Thyroid gland (tissue), 4 donors: ENCODE data around the gene ZNFX1. TPM values are rescaled to one million over a fixed set of nuclear protein-coding genes. Genes with fewer than 3 reads are reported as not detected.

Source experiments
- DNase-seq, 2 donors: peaks; one replicate each; pipeline ENCODE4 v3.0.0-alpha.2; 2019
- H3K27ac ChIP-seq, 3 donors: fragments of 200-600 bp; sonication (generic); 1 replicate in 2 of 3; 2 replicates in 1 of 3; pipeline ENCODE4 v1.5.1; 2016 to 2019; ENCODE audit warnings: mild to moderate bottlenecking in 1 of 3, moderate library complexity in 1 of 3
- H3K27me3 ChIP-seq: fragments of 200-600 bp; sonication (generic); one replicate; pipeline ENCODE4 v1.5.1; 2019
- H3K36me3 ChIP-seq, 2 donors: fragments of 200-600 bp; sonication (generic); one replicate each; pipeline ENCODE4 v1.5.1; 2016 to 2019
- H3K4me1 ChIP-seq, 2 donors: fragments of 200-600 bp; sonication (generic); one replicate each; pipeline ENCODE4 v1.5.1; 2017 to 2019
- H3K4me3 ChIP-seq, 3 donors: fragments of 200-600 bp; sonication (generic); replicated peaks in 1 of 3; 1 replicate in 2 of 3; 2 replicates in 1 of 3; pipeline ENCODE4 v1.5.1; 2016; ENCODE audit warnings: mild to moderate bottlenecking in 1 of 3
- H3K9me3 ChIP-seq: fragments of 200-600 bp; sonication (generic); one replicate; pipeline ENCODE4 v1.5.1; 2017
- CTCF ChIP-seq, 6 experiments: fragments of 200-600 bp in 3 of 6; fragments of 450-650 bp in 3 of 6; sonication (generic) in 3 of 6; IDR thresholded peaks; one replicate each; pipeline ENCODE4 v1.5.1; 2016 to 2019; ENCODE audit warnings: antibody characterized with exemption in 6 of 6, mild to moderate bottlenecking in 2 of 6, inconsistent platforms in 1 of 6, moderate library complexity in 1 of 6
- POLR2A ChIP-seq, 2 donors: fragments of 450-650 bp; IDR thresholded peaks; one replicate each; pipeline ENCODE4 v1.6.1; 2017; ENCODE audit warnings: antibody characterized with exemption in 2 of 2, mild to moderate bottlenecking in 2 of 2, moderate library complexity in 1 of 2
- whole genome bisulfite sequencing, 2 donors: methylation state at CpG; one replicate each; pipeline ENCODE4 v1.1.5; 2017; 5-methylcytosine and 5-hydroxymethylcytosine counted together
- intact Hi-C: fragments of 100-400 bp; cut with DNase I; formaldehyde crosslinking; loops from one replicate; pipeline ENCODE4 v1.15.1; 2023
- total RNA-seq, 4 donors: library from RNA; depleted of rRNA; stranded (reverse); fragments of >200 nt; gene quantifications; one replicate each; pipeline ENCODE4 v1.2.3, GENCODE V29; 2016

Gene ZNFX1
- total RNA-seq, 4 donors from 2014 or later = 39.8 to 52.2 (median 46.3) TPM

- H3K27ac ChIP-seq = no peak overlapping the region
- intact Hi-C loops = no loop called here
- peaks cover 66 to 84% of the 10 kb centered on the region in 2 donors for H3K36me3 ChIP-seq
- DNase-seq = no peak
- peaks cover 30 to 45% of the 10 kb centered on the region in 2 donors for H3K4me1 ChIP-seq
- H3K9me3 ChIP-seq = no peaks in the 10 kb centered on the region
- H3K27me3 ChIP-seq = no peaks in the 10 kb centered on the region
- H3K4me3 ChIP-seq = no peak overlapping the region
- 93 to 95% methylated on average over 5 of the region's 5 CpGs for WGBS, 2 donors
- no peak for TF ChIP-seq POLR2A (IDR thresholded peaks at IDR 0.05)
- no peak for TF ChIP-seq CTCF (IDR thresholded peaks at IDR 0.05)
Observed at GRCh38 chr20:49284818-49285217, 7.0 kb upstream of the ZNFX1 start.

GRCh38 chr20:49283703-49284625, 6.1 kb upstream of the ZNFX1 start:
- H3K27me3 ChIP-seq = no peaks in the 10 kb centered on the region
- TF ChIP-seq CTCF (IDR thresholded peaks at IDR 0.05) (no peak), POLR2A (IDR thresholded peaks at IDR 0.05) (no peak)
- intact Hi-C loops = no loop called here
- no peak for DNase-seq
- H3K9me3 ChIP-seq = no peaks in the 10 kb centered on the region
- H3K36me3 ChIP-seq = peaks cover 70 to 82% of the 10 kb centered on the region in 2 donors
- no peak overlapping the region for H3K4me3 ChIP-seq
- 90 to 92% methylated on average over 3 of the region's 3 CpGs for WGBS, 2 donors
- peaks cover 32 to 40% of the 10 kb centered on the region in 2 donors for H3K4me1 ChIP-seq
- H3K27ac ChIP-seq = no peak overlapping the region

GRCh38 chr20:49283176-49283702, 5.4 kb upstream of the ZNFX1 start:
- Histone ChIP-seq H3K27ac (no peak overlapping the region), H3K9me3 (no peaks in the 10 kb centered on the region), H3K4me3 (no peak overlapping the region), H3K27me3 (no peaks in the 10 kb centered on the region), H3K36me3 (peaks cover 70 to 82% of the 10 kb centered on the region in 2 donors), H3K4me1 (peaks cover 30 to 35% of the 10 kb centered on the region in 2 donors)
- TF ChIP-seq CTCF (IDR thresholded peaks at IDR 0.05) = no peak
- no peak for DNase-seq
- WGBS, 2 donors = 94 to 96% methylated on average over 9 of the region's 9 CpGs
- intact Hi-C loops = no loop called here

GRCh38 chr20:49282584-49283171, 4.8 kb upstream of the ZNFX1 start:
- TF ChIP-seq CTCF (IDR thresholded peaks at IDR 0.05) (no peak), POLR2A (IDR thresholded peaks at IDR 0.05) (no peak)
- Histone ChIP-seq H3K4me1 (peaks cover 25 to 30% of the 10 kb centered on the region in 2 donors), H3K36me3 (peaks cover 68 to 79% of the 10 kb centered on the region in 2 donors), H3K4me3 (no peak overlapping the region), H3K27ac (no peak overlapping the region), H3K9me3 (no peaks in the 10 kb centered on the region), H3K27me3 (no peaks in the 10 kb centered on the region)
- 80 to 85% methylated on average over 20 of the region's 20 CpGs for WGBS, 2 donors
- intact Hi-C loops = no loop called here
- no peak for DNase-seq
